MM.1S (cell line): Measurements from ENCODE around the gene RCE1.

ENCODE experiments used
- EZH2phosphoT487 ChIP-seq: fragments of 300-600 bp; sonication (generic); IDR thresholded peaks from 2 replicates; pipeline ENCODE4 v1.6.1; 2018; ENCODE audit warnings: antibody characterized with exemption, low read length
- TF ChIP-seq, protein P1 (sequence below): fragments of 300-600 bp; sonication (generic); IDR thresholded peaks from 2 replicates; pipeline ENCODE4 v1.5.1; 2016; ENCODE audit warnings: antibody characterized with exemption, low read length, mixed read lengths

DNA sequence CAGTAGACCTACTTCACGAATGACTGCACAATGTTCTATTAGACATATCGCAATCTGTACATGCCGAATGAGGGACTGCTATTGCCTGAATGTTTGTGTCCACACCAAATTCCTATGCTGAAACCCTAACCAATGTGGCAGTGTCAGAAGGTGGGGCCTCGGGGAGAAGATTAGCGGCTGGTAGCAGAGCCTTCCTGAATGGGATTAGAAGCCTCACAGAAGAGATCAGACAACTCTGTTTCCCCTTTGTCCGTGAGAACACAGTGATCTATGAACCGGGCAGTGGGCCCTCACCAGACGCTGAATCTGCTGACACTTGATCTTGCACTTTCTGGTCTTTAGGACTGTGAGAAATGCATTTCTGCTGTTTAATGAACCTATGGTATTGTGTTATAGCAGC is 46.7 kb downstream of the RCE1 start:
- TF ChIP-seq, protein P1, sequence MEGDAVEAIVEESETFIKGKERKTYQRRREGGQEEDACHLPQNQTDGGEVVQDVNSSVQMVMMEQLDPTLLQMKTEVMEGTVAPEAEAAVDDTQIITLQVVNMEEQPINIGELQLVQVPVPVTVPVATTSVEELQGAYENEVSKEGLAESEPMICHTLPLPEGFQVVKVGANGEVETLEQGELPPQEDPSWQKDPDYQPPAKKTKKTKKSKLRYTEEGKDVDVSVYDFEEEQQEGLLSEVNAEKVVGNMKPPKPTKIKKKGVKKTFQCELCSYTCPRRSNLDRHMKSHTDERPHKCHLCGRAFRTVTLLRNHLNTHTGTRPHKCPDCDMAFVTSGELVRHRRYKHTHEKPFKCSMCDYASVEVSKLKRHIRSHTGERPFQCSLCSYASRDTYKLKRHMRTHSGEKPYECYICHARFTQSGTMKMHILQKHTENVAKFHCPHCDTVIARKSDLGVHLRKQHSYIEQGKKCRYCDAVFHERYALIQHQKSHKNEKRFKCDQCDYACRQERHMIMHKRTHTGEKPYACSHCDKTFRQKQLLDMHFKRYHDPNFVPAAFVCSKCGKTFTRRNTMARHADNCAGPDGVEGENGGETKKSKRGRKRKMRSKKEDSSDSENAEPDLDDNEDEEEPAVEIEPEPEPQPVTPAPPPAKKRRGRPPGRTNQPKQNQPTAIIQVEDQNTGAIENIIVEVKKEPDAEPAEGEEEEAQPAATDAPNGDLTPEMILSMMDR = no peak
- no peak for TF ChIP-seq EZH2phosphoT487
